CD4-positive, alpha-beta T cell treated with Interleukin-15 for 1 hour (primary cell): ENCODE measurements around the gene RUFY1.

Experiments used
- DNase-seq: peaks from one replicate; pipeline ENCODE4 v3.0.0-alpha.2; 2020

Gene RUFY1

GRCh38 chr5:179606071-179606909, 55.9 kb downstream of the RUFY1 start:
- DNase-seq, result no peak

- DNase-seq, result no peak
Observed at GRCh38 chr5:179606910-179607159, 56.5 kb downstream of the RUFY1 start.

GRCh38 chr5:179607160-179607931, 57.0 kb downstream of the RUFY1 start:
- no peak for DNase-seq

GRCh38 chr5:179608131-179608581, 57.8 kb downstream of the RUFY1 start:
- DNase-seq, result peak; percentile 30

GRCh38 chr5:179609834-179610108, 59.4 kb downstream of the RUFY1 start:
- DNase-seq, result no peak

GRCh38 chr5:179610109-179610902, 60.0 kb downstream of the RUFY1 start:
- DNase-seq, result no peak

GRCh38 chr5:179610903-179611265, 60.5 kb downstream of the RUFY1 start:
- DNase-seq, result no peak

GRCh38 chr5:179612577-179613459, 62.5 kb downstream of the RUFY1 start:
- no peak for DNase-seq

GRCh38 chr5:179613460-179614071, 63.2 kb downstream of the RUFY1 start:
- no peak for DNase-seq

- no peak for DNase-seq
Observed at GRCh38 chr5:179614745-179615144, 64.4 kb downstream of the RUFY1 start.

GRCh38 chr5:179615203-179615602, 64.8 kb downstream of the RUFY1 start:
- DNase-seq, result no peak

GRCh38 chr5:179616002-179616594, 65.7 kb downstream of the RUFY1 start:
- no peak for DNase-seq

GRCh38 chr5:179617930-179618329, 67.6 kb downstream of the RUFY1 start:
- DNase-seq, result no peak

GRCh38 chr5:179618923-179619554, 68.7 kb downstream of the RUFY1 start:
- DNase-seq, result no peak

- DNase-seq, result no peak
Observed at GRCh38 chr5:179619776-179620175, 69.4 kb downstream of the RUFY1 start.

GRCh38 chr5:179620293-179620692, 69.9 kb downstream of the RUFY1 start:
- no peak for DNase-seq

GRCh38 chr5:179620703-179621350, 70.5 kb downstream of the RUFY1 start:
- no peak for DNase-seq

GRCh38 chr5:179621551-179622214, 71.3 kb downstream of the RUFY1 start:
- DNase-seq, result no peak

GRCh38 chr5:179623003-179623905, 72.9 kb downstream of the RUFY1 start, which contains the start of gene HNRNPH1:
Gene HNRNPH1, minus strand, starts transcription at chr5:179623671. Its CDS starts 538 bp downstream, at chr5:179623133.
- peak; percentile 99 for DNase-seq
